GM11168 (cell line): ENCODE results near the gene MAS1L.
"Not testable (repeated sequence)": the region's sequence is repeated elsewhere in the genome, so short reads cannot be mapped to it uniquely, and the experiment has no call there.

ENCODE experiments used
- in situ Hi-C: fragments of 300-500 bp; cut with MboI; formaldehyde crosslinking; loops from one replicate; pipeline ENCODE4 v1.12.0; 2022; ENCODE audit warnings: low sequenced_read_pairs; ENCODE audit not compliant: unreplicated experiment

The MAS1L gene

DNA sequence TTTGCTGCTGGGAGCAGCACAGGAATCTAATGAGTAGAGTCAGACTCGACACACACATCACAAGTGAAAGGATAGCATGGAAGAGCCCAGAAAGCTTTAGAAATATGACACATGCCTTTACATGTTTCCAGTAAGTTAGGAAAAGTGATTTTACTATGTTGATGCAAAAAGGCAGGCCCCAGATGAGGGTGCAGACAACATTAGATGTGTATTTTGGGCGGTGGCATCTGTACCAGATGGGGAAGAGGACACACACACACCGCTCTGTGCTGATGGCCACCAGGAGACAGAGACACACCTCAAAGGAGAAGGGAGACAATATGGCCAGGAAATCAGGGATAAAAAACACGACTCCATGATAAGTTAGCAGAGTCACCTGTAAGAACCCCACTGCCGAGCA, 625 bp downstream of the MAS1L start:
- in situ Hi-C loops = no loop called here

- in situ Hi-C loops = no loop called here
Measured at GRCh38 chr6:29486577-29486976, 1.2 kb downstream of the MAS1L start.

GRCh38 chr6:29483735-29484134, 4.0 kb downstream of the MAS1L start:
- in situ Hi-C loops = no loop called here

GRCh38 chr6:29483186-29483585, 4.6 kb downstream of the MAS1L start:
- in situ Hi-C loops = no loop called here

DNA sequence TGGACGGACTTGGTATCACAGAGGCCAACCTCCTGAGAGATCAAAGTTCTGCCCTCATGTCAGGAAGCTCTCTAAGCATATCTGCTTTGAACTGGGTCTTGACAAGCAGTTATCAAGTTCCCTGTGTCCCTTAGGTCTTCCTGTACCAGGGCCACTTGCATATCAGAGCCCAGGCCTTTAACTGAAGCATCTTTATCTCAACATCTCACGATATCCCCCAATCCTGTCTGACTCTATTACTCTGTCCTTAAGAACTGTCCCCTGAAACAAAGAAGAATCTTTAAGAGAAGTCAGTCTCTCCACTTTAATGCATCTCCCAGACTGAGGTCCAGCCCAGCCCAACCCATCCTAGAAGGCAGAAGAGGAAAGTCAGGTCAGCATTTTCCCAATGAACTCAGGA, 8.2 kb downstream of the MAS1L start:
- in situ Hi-C loops = no loop called here

GRCh38 chr6:29478740-29479139, 9.0 kb downstream of the MAS1L start:
- in situ Hi-C loops = no loop called here

DNA sequence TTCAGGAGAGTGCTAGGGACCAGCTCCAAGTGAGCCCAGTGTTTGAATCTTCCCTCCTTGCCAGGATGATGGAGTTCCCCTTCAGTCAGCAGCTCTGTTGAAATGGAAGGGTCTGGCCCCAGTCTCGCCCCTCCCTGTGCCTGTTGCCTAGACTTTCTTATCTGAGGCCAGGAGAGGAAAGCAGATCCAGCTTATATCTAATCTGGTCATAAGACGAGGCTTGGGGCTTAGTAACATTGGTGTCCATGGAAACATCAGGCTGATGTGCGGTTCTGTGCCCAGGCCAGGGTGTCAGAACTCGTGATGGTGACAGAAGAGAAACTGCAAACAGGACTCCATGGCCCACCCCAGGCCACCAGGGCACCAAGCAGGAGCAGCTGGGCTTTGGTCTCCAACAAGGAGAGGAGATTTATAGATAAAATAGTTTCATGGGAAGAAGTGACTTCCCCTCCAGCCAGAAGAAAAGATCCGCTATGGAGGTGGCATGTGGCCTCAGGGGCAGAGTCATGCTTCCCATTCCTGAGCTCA, 9.8 kb downstream of the MAS1L start:
- in situ Hi-C loops = no loop called here

- in situ Hi-C loops = no loop called here
Measured at GRCh38 chr6:29474996-29475395, 12.8 kb downstream of the MAS1L start.

DNA sequence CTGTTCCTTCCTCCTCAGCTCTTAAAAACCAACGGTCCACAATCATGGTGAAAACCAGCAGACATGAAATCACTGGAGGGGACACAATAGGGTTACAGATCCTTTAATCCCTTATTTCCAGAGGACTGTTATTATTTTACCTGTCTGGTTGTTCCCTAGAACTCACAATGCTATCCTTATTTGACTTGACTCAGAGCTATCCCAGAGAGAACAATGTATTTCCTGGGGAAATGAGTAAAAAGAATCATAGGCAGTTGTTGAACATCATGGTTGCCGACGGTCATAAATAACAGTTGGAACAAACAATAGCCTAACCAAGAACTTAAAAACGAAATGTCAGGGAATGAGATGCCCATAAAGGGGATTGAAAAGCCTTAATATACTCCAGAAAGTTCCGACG, 21.5 kb downstream of the MAS1L start:
- in situ Hi-C loops = no loop called here

DNA sequence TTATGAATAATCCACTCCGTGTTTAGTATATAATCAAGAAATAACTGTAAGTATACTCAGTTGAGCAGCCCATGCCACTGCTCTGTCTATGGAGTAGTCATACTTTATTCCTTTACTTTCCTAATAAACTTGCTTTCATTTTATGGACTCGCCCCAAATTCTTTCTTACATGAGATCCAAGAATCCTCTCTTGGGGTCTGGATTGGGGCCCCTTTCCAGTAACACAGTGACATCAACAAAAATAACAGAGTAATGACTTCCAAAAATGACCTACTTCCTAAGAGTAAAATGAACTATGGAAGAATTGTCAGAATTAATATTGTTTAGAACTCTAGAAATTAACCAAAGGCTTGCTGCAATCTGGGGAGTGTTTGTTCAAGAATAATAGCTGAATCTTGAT, 22.0 kb downstream of the MAS1L start:
- in situ Hi-C loops = no loop called here

- in situ Hi-C loops = no loop called here
Measured at GRCh38 chr6:29465279-29465678, 22.5 kb downstream of the MAS1L start.

- in situ Hi-C loops = no loop called here
Measured at GRCh38 chr6:29462022-29462421, 25.7 kb downstream of the MAS1L start.

GRCh38 chr6:29461021-29461814, 26.5 kb downstream of the MAS1L start:
- in situ Hi-C loops = no loop called here

DNA sequence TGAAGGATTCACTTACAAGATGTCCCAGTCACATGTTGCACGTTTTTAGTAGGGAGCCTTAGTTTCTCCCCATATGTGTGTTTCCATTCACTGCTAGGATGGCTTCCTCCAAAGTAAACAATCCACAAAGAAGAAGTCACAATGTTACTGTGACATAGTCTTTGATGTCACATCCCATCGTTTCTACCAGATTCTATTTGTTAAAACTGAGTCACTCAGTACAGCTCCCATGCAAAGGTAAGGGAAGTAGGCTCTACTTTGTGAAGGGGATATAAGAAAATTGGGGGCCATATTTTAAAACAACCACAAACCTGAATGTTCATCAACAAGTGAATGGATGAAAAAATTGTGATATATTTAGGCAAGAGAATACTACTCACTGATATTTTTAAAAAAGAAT, 30.8 kb downstream of the MAS1L start, which contains the start of the genes OR11A1 and OR2H1:
Gene OR11A1, minus strand, starts transcription at position 101 of the 400 bp plus-strand sequence. CDS start 29,430 bp downstream, outside the sequence.
Gene OR2H1, plus strand, starts transcription at position 185 of the 400 bp plus-strand sequence. CDS start 4,615 bp downstream, outside the sequence.
- in situ Hi-C loops = no loop called here

- in situ Hi-C loops = no loop called here
Measured at GRCh38 chr6:29451471-29452193, 36.1 kb downstream of the MAS1L start.

GRCh38 chr6:29447670-29448069, 40.1 kb downstream of the MAS1L start:
- in situ Hi-C loops = no loop called here

GRCh38 chr6:29444031-29444430, 43.7 kb downstream of the MAS1L start:
- in situ Hi-C loops = not testable (repeated sequence)

DNA sequence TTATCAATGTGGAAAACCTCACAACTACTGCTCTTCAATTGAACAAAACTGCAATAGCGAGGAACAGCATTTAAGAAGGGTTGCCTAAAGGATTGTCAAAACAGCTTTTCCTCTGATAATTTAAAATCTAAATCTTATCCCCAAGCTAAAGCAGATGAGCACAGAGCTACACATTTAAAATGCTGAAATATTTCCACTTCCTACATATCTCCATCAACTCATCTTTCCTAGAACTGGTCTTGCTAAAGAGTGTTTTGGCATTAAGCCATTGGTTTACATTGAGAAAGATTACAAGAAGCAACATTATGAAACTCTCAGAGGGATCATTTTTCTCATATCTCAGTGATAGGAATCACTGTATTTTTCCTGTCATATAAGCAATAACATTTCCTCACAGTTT, 45.0 kb downstream of the MAS1L start:
- in situ Hi-C loops = no loop called here

DNA sequence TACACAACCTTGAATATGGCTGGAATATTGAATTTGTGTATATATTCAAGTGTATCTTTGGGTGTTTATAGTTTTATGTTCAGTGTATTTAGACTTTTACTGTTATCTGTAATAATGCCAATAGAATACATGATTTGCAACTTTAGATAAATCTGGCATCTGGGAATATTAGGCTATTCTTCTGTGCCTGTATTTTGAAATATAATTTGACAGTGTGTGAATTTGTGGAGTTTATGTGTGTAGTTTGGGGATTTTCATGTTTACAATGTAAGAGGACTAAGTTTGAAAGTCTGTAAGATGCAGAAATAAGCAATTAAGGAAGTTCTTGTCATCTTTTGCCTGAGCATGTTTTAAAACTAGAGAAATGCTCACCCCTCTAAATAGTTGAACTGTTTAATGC, 48.8 kb downstream of the MAS1L start, which contains the start of gene OR10C1:
Gene OR10C1, plus strand, starts transcription at position 301 of the 400 bp plus-strand sequence. CDS start 710 bp downstream, outside the sequence.
- in situ Hi-C loops = no loop called here

DNA sequence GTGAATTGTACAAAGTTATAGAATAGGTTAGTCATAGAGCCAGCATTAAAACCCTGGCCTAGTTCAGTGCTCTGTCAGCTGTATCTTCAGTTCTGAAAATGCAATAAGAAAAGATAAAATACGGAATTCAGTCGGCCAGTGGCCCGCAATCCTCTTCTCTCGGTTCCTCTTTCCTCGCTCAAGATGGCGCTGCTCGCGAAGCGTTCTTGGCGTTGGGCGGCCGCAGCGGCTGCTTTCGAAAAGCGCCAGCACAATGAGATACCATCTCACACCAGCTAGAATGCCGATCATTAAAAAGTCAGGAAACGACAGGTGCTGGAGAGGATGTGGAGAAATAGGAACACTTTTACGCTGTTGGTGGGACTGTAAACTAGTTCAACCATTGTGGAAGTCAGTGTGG, 51.0 kb downstream of the MAS1L start:
- in situ Hi-C loops = not testable (repeated sequence)
